SU-DHL-6 (cell line): ENCODE results near the gene PROSER3.

ENCODE experiments used
- EZH2phosphoT487 ChIP-seq: fragments of 200-600 bp; sonication (generic), shearing (Covaris generic); conservative IDR thresholded peaks from 2 replicates; pipeline ENCODE4 v1.6.1; 2018; ENCODE audit warnings: mild to moderate bottlenecking, antibody characterized with exemption, low read length, moderate library complexity, mixed read lengths
- TF ChIP-seq, protein P1 (sequence below): fragments of 200-600 bp; sonication (generic); IDR thresholded peaks from one replicate; pipeline ENCODE4 v1.5.1; 2017; ENCODE audit warnings: antibody characterized with exemption, mild to moderate bottlenecking, low read length, moderate library complexity; ENCODE audit not compliant: insufficient read depth, poor library complexity, severe bottlenecking

DNA sequence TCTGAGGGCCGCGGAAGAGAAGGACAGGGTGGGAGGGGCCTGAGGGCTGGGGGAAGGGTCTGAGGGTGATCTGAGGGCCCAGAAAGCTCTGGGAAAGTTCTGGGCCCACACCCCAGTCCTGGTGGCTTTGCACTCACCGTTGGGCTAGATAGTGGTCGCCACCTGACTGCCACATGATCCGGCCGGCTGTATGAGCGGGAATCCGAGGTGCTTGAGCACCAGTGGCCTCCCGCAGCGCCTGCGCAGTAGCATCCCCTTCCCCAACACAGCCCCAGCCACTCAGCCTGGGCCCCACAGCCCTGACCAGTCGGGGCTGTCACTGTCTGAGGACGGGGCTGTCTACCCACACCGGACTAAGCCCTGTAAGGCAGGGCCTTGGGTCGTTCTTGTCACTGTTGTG lies 39.7 kb downstream of the PROSER3 start:
- TF ChIP-seq, protein P1, sequence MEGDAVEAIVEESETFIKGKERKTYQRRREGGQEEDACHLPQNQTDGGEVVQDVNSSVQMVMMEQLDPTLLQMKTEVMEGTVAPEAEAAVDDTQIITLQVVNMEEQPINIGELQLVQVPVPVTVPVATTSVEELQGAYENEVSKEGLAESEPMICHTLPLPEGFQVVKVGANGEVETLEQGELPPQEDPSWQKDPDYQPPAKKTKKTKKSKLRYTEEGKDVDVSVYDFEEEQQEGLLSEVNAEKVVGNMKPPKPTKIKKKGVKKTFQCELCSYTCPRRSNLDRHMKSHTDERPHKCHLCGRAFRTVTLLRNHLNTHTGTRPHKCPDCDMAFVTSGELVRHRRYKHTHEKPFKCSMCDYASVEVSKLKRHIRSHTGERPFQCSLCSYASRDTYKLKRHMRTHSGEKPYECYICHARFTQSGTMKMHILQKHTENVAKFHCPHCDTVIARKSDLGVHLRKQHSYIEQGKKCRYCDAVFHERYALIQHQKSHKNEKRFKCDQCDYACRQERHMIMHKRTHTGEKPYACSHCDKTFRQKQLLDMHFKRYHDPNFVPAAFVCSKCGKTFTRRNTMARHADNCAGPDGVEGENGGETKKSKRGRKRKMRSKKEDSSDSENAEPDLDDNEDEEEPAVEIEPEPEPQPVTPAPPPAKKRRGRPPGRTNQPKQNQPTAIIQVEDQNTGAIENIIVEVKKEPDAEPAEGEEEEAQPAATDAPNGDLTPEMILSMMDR, result no peak
- no peak for TF ChIP-seq EZH2phosphoT487
